Smooth muscle cell (in vitro differentiated cells): ENCODE data around the gene MYH13. TPM values are rescaled to one million over a fixed set of nuclear protein-coding genes. Genes with fewer than 3 reads are reported as not detected.
A peak's percentile ranks its signal among the peaks of the same experiment; 100 is the strongest.

ENCODE experiments used
- DNase-seq: peaks from one replicate; lab custom pipeline; 2025; ENCODE audit not compliant: unreplicated experiment; lab: John Stamatoyannopoulos, UW
- H2AFZ ChIP-seq: fragments of 200-600 bp; sonication (generic); 2 replicates; pipeline ENCODE4 v1.6.0; 2016; ENCODE audit warnings: antibody characterized with exemption, low read depth, mild to moderate bottlenecking
- H3F3A ChIP-seq: fragments of 200-600 bp; sonication (generic); 2 replicates; pipeline ENCODE4 v1.6.0; 2017; ENCODE audit warnings: antibody characterized with exemption, low read depth
- H3K27ac ChIP-seq: fragments of 200-600 bp; sonication (generic); 2 replicates; pipeline ENCODE4 v1.5.1; 2016; ENCODE audit warnings: low read depth, mild to moderate bottlenecking
- H3K27me3 ChIP-seq: fragments of 200-600 bp; sonication (generic); 2 replicates; pipeline ENCODE4 v1.6.1; 2016; ENCODE audit warnings: low read depth, mild to moderate bottlenecking
- H3K36me3 ChIP-seq: fragments of 200-600 bp; sonication (generic); 2 replicates; pipeline ENCODE4 v1.5.1; 2016; ENCODE audit warnings: low read depth
- H3K4me1 ChIP-seq: fragments of 200-600 bp; sonication (generic); 2 replicates; pipeline ENCODE4 v1.5.1; 2016; ENCODE audit warnings: low read depth
- H3K4me2 ChIP-seq: fragments of 200-600 bp; sonication (generic); 2 replicates; pipeline ENCODE4 v1.6.0; 2016; ENCODE audit warnings: mild to moderate bottlenecking
- H3K4me3 ChIP-seq: fragments of 200-600 bp; sonication (generic); 2 replicates; pipeline ENCODE4 v1.5.1; 2016; ENCODE audit warnings: mild to moderate bottlenecking
- H3K79me2 ChIP-seq: fragments of 200-600 bp; sonication (generic); 2 replicates; pipeline ENCODE4 v1.6.0; 2016; ENCODE audit warnings: low read depth, mild to moderate bottlenecking
- H3K9ac ChIP-seq: fragments of 200-600 bp; sonication (generic); 2 replicates; pipeline ENCODE4 v1.6.0; 2016; ENCODE audit warnings: low read depth
- H3K9me3 ChIP-seq: fragments of 200-600 bp; sonication (generic); replicated peaks from 2 replicates; pipeline ENCODE4 v1.5.1; 2016; ENCODE audit warnings: low read depth
- H4K20me1 ChIP-seq: fragments of 200-600 bp; sonication (generic); 2 replicates; pipeline ENCODE4 v1.6.0; 2016; ENCODE audit warnings: low read depth
- CTCF ChIP-seq: fragments of 200-600 bp; sonication (generic); IDR thresholded peaks from 2 replicates; pipeline ENCODE4 v1.5.1; 2017; ENCODE audit warnings: borderline replicate concordance, mild to moderate bottlenecking, antibody characterized with exemption; ENCODE audit not compliant: insufficient read depth, poor library complexity, severe bottlenecking
- WGBS: methylation state at CpG from one replicate; pipeline ENCODE4 v1.1.7; 2016; ENCODE audit warnings: low lambda C conversion rate; 5-methylcytosine and 5-hydroxymethylcytosine counted together
- polyA plus RNA-seq: library from polyadenylated mRNA; unstranded; fragments of >200 nt; fragmentation: Nextera tagmentation; extraction: Ambion mirVana; gene quantifications from 2 replicates; pipeline ENCODE4 v1.2.1, GENCODE V29; 2016
- total RNA-seq: library from RNA; depleted of rRNA; stranded (reverse); fragments of >200 nt; gene quantifications from 2 replicates; pipeline ENCODE4 v1.2.3, GENCODE V29; 2014

The MYH13 gene
- total and polyA plus RNA-seq, 2 experiments from 2014 or later: 0.09 TPM; not detected in 1

GRCh38 chr17:10318535-10318934, 54.3 kb downstream of the MYH13 start:
- Histone ChIP-seq H3F3A (no peaks in the 10 kb centered on the region), H3K4me3 (no peak overlapping the region), H3K4me1 (no peaks in the 10 kb centered on the region), H3K36me3 (no peaks in the 10 kb centered on the region), H4K20me1 (no peaks in the 10 kb centered on the region), H2AFZ (no peak overlapping the region), H3K4me2 (no peak overlapping the region), H3K9ac (no peak overlapping the region), H3K79me2 (no peaks in the 10 kb centered on the region), H3K27me3 (no peaks in the 10 kb centered on the region), H3K27ac (no peak overlapping the region), H3K9me3 (no peaks in the 10 kb centered on the region)
- WGBS: 75% methylated on average over 9 of the region's 9 CpGs
- no peak for TF ChIP-seq CTCF
- no peak for DNase-seq

GRCh38 chr17:10317543-10317834, 55.3 kb downstream of the MYH13 start:
- no peak overlapping the region for H2AFZ ChIP-seq
- no peaks in the 10 kb centered on the region for H3K36me3 ChIP-seq
- no peaks in the 10 kb centered on the region for H3F3A ChIP-seq
- H3K4me1 ChIP-seq: no peaks in the 10 kb centered on the region
- H3K4me2 ChIP-seq: peak overlapping the region; percentile 44
- no peak for TF ChIP-seq CTCF
- H3K27me3 ChIP-seq: no peaks in the 10 kb centered on the region
- H3K4me3 ChIP-seq: no peak overlapping the region
- DNase-seq: no peak
- WGBS: 88% methylated on average over 5 of the region's 5 CpGs
- no peak overlapping the region for H3K27ac ChIP-seq
- no peaks in the 10 kb centered on the region for H3K9me3 ChIP-seq
- no peak overlapping the region for H3K9ac ChIP-seq
- H3K79me2 ChIP-seq: no peaks in the 10 kb centered on the region
- H4K20me1 ChIP-seq: no peaks in the 10 kb centered on the region

- H3K4me2 ChIP-seq: peak overlapping the region; percentile 44
- H3K9me3 ChIP-seq: no peaks in the 10 kb centered on the region
- no peak overlapping the region for H3K27ac ChIP-seq
- no peaks in the 10 kb centered on the region for H4K20me1 ChIP-seq
- H2AFZ ChIP-seq: no peak overlapping the region
- no peaks in the 10 kb centered on the region for H3K79me2 ChIP-seq
- no peaks in the 10 kb centered on the region for H3K4me1 ChIP-seq
- TF ChIP-seq CTCF: peak; percentile 69
- 54% methylated on average over 19 of the region's 19 CpGs for WGBS
- no peak overlapping the region for H3K4me3 ChIP-seq
- DNase-seq: peak; percentile 11
- no peak overlapping the region for H3K9ac ChIP-seq
- H3K36me3 ChIP-seq: no peaks in the 10 kb centered on the region
- H3K27me3 ChIP-seq: no peaks in the 10 kb centered on the region
- H3F3A ChIP-seq: no peaks in the 10 kb centered on the region
Observed at GRCh38 chr17:10316801-10317542, 55.8 kb downstream of the MYH13 start.

DNA sequence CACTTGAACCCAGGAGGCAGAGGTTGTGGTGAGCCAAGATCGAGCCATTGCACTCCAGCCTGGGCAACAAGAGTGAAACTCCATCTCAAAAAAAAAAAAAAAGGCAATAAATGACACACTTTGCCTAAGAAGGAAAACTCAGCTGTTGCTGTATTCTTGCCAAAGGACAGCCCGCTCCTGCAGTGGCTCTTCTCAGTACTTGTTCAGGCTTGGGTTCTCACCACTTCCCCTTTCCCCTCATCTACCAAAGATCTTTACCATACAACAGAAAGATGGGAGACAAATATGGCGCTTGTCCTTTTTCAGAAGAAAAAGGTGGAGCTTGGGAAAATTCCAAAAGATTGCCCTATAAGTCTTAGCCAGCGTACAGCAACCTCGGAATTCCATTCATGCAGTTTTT, 58.5 kb downstream of the MYH13 start:
- WGBS: 84% methylated on average over 5 of the region's 5 CpGs
- Histone ChIP-seq H2AFZ (no peak overlapping the region), H3K9ac (no peak overlapping the region), H3K4me2 (no peak overlapping the region), H3K4me3 (no peak overlapping the region), H3K27ac (no peak overlapping the region), H3K4me1 (no peaks in the 10 kb centered on the region), H4K20me1 (no peaks in the 10 kb centered on the region), H3K36me3 (no peaks in the 10 kb centered on the region), H3F3A (no peaks in the 10 kb centered on the region), H3K27me3 (no peaks in the 10 kb centered on the region), H3K9me3 (no peaks in the 10 kb centered on the region), H3K79me2 (no peaks in the 10 kb centered on the region)
- no peak for DNase-seq
- TF ChIP-seq CTCF: no peak
